HG02852 (cell line): ENCODE measurements around the gene YTHDC1.

Source experiments
- ATAC-seq: cut with Tn5 transposase; IDR thresholded peaks from one replicate; pipeline ENCODE4 v1.9.1; 2021; ENCODE audit warnings: mild to moderate bottlenecking, moderate library complexity; ENCODE audit not compliant: unreplicated experiment

Gene YTHDC1

DNA sequence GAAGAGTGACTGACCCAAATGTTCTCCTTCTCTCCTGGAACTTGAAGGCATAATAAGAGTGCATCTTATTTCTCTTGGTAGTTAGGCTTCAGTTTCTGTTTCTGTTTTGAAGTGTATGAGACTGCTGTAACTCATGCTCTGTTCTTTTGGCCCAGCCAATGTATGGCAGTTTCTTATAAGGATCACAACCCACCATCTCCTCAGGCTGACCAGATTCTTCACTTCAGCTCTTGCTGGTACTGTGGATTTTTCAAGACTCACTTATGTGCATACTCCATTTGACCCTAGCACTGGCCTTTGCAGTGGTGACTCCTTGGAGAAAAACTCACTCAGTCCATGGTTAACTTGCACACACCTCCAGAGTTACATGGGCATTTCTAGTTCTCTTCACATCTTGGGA lies 9.6 kb upstream of the YTHDC1 start:
- peak; percentile 91 for ATAC-seq

GRCh38 chr4:68358988-68359387 lies 9.1 kb upstream of the YTHDC1 start:
- peak; percentile 11 for ATAC-seq

DNA sequence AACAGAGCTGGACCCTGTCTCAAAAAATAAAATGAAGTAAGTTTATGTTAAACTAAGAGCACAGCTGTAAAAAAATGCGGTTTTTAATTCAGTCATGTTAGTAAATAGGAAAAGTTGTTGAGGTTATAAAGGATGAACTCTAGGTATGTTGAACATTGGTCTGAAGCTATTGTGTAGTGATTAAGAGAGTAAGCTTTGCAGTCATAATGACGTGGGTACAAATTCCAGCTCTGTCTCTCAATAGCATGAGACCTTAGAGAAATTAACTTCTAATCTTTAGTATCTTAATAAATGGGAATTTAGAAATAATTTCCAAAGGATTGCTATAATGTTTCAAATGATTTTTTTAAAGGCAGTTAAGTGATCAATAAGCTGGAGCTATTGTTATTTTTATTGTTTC lies 2.9 kb upstream of the YTHDC1 start:
- ATAC-seq, result no peak

- peak; percentile 10 for ATAC-seq
These were observed 626 bp downstream of the YTHDC1 start for GRCh38 chr4:68349279-68349648.

DNA sequence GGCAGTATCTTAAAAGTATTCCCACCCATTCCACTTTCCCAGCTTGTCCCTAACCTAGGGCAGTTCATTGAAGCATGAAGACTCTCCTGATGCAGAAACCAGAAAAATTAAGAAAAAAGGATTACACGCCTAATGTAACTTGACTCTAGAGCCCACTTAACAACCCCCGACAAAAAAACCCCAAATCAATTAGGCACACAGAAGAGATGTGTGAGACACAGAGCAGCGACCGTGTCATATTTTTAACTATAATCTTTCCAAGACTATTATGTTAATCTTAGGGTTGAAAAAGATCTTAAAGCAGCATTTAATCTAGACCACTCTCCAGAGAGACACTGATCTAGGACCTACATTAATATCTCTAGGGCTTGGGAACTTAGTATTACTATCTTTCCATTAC lies 1.3 kb downstream of the YTHDC1 start:
- no peak for ATAC-seq

GRCh38 chr4:68347845-68348244 lies 2.0 kb downstream of the YTHDC1 start:
- ATAC-seq, result no peak

GRCh38 chr4:68346461-68346860 lies 3.4 kb downstream of the YTHDC1 start:
- no peak for ATAC-seq

- ATAC-seq, result no peak
These were observed 5.1 kb downstream of the YTHDC1 start for GRCh38 chr4:68344785-68345184.

DNA sequence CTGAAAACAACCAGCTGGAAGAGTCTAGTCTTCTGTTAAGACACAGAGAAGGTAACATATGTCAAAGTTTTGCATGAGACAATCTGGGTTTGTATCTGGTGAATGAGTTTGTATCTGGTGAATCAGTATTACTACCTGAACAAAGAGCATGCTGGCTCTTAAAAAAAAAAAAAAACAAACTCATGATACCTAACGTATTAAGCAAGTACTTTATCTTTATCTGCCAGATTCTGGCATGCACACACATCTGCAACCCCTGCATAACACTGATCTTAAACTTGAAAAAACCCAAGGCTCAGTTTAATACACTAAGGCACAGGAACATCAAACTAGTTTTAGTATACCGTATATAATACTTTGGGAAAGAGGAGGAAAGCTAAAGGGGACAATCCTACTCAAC lies 5.8 kb downstream of the YTHDC1 start:
- no peak for ATAC-seq

DNA sequence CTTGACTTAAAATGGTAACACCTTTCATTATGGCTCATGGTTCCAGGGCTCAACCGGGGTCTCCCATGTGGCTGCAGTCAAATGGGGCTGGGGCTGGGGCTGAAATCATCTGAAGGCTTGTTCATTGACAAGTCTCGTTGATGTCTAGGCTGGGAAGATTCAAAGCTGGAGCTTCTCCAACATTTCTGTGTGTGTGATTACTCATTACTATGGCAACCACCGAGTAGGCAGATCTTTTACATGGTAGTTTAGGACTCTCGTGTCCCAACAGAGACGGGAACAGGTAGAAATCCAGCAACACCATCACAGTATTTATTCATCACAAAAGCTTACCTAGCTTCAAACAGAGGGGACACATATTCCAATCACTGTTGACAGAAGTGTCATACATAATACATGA lies 7.8 kb downstream of the YTHDC1 start:
- no peak for ATAC-seq

DNA sequence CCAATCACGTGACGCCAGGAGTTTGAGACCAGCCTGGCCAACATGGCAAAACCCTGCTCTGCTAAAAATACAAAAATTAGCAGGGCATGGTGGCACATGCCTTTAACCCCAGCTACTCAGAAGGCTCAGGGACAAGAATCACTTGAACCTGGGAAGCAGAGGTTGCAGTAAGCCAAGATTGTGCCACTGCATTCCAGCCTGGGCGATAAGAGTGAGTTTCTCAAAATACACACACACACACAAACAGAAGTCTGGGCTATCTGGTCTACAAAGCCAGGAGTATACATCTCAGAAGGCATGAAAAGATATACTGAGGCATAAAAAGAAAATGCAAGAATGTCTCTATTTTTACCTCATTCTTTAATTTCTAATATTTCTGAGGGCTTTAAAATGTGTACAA lies 11.3 kb downstream of the YTHDC1 start:
- ATAC-seq, result no peak

DNA sequence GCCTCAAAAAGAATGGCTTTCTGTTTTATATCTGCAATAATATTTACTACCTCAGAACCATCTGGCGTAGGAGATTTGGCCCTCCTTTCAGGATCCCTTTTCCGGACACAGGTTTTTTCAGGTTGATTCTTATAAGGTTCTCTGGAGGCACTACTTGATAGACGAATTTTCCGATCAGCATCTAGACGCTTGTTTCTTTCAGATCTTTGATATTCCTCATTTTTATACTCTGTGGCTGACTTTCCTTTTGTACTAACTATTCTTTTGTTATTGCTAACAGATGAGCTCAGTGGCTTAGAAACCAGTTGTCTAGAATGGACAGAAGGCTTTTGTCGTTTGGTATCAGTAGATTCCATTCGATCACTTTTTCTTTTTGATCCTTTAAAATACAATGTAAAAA lies 12.4 kb downstream of the YTHDC1 start:
- ATAC-seq, result no peak

- no peak for ATAC-seq
These were observed 12.9 kb downstream of the YTHDC1 start for GRCh38 chr4:68337004-68337403.

GRCh38 chr4:68336530-68336929 lies 13.4 kb downstream of the YTHDC1 start:
- ATAC-seq, result no peak

GRCh38 chr4:68326141-68326540 lies 23.7 kb downstream of the YTHDC1 start:
- no peak for ATAC-seq

GRCh38 chr4:68324519-68325262 lies 25.2 kb downstream of the YTHDC1 start:
- ATAC-seq, result no peak

- ATAC-seq, result no peak
These were observed 30.9 kb downstream of the YTHDC1 start for GRCh38 chr4:68319040-68319439.

- no peak for ATAC-seq
These were observed 33.5 kb downstream of the YTHDC1 start for GRCh38 chr4:68316193-68316969.

GRCh38 chr4:68310651-68311247 lies 39.1 kb downstream of the YTHDC1 start:
- no peak for ATAC-seq

DNA sequence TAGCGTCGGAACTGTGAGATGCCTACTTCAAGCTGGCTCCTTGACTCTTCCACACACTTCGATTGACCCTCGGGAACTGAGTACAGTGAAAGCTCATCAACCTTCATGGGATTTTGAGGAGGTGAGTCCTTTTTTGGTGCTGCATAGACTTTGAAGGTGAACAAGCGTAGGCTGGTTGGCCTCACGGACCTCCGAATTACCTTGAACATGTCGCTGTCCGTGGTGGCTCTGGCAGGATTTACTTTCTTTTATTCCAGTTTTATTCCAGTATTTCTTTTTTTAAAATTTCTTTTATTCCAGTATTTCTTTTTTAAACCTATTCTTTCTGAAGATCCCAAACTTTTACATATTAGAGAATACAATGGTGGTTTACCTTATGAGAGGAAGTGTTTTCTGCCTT lies 45.2 kb downstream of the YTHDC1 start:
- ATAC-seq, result no peak

DNA sequence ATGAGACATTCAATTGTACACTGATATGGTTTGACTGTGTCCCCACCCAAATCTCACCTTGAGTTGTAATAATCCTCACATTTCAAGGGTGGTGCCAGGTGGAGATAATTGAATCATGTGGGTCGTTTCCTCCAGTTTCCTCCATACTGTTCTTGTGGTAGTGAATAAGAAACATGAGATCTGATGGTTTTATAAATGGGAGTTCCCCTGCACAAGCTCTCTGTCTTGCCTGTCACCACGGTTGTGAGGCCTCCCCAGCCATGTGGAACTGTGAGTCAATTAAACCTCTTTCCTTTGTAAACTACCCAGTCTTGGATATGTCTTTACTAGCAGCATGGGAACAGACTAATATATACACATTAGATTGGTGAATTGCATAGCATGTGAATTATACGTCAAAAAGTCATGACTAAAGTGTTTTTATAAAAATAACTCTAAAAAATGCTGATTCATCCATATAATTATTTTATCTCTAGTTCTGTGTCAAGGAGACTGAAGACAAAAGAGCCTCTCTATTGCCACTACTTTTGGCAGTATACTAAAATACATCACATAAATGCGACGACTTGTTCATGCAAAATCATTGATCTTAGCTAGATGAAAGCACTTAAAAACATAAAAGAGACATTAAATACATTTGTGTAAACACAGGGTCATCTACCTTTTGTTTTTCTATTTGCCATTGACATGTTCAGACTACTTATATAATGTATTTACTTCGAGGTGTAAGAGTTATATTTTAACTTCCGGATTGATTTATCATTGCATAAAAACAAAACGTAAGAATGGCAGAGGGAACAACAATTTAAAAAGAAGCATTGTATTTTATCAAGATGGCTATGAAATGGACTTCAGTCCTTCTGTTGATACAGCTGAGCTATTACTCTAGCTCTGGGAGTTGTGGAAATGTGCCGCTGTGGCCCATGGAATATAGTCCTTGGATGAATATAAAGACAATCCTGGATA lies 50.1 kb downstream of the YTHDC1 start:
- no peak for ATAC-seq
